Measurements from ENCODE around the gene HSBP1.

Gene HSBP1

DNA sequence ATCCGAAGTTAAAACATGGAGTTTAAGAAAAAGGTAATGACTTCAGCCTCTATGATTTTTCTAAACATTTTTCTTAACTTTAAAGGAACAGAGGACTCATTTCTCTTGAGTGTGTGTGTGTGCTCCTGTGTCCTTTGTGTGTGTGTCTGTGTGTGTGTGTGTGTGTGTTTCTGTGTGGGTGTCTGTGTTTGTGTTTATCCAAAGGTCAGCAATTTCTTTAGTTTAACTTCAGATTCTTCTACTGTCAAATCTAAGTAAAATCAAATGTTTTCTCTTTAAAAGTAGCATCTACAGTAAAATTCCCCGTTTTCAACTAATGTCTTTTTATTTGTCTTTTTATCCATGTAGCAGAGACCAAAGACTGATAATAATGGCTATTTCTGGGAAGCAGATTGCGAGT, 31.8 kb downstream of the HSBP1 start:
- H3K27ac ChIP-seq, result no peak overlapping the region
- TF ChIP-seq, protein P1, sequence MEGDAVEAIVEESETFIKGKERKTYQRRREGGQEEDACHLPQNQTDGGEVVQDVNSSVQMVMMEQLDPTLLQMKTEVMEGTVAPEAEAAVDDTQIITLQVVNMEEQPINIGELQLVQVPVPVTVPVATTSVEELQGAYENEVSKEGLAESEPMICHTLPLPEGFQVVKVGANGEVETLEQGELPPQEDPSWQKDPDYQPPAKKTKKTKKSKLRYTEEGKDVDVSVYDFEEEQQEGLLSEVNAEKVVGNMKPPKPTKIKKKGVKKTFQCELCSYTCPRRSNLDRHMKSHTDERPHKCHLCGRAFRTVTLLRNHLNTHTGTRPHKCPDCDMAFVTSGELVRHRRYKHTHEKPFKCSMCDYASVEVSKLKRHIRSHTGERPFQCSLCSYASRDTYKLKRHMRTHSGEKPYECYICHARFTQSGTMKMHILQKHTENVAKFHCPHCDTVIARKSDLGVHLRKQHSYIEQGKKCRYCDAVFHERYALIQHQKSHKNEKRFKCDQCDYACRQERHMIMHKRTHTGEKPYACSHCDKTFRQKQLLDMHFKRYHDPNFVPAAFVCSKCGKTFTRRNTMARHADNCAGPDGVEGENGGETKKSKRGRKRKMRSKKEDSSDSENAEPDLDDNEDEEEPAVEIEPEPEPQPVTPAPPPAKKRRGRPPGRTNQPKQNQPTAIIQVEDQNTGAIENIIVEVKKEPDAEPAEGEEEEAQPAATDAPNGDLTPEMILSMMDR (conservative IDR thresholded peaks at IDR 0.05), result no peak

DNA sequence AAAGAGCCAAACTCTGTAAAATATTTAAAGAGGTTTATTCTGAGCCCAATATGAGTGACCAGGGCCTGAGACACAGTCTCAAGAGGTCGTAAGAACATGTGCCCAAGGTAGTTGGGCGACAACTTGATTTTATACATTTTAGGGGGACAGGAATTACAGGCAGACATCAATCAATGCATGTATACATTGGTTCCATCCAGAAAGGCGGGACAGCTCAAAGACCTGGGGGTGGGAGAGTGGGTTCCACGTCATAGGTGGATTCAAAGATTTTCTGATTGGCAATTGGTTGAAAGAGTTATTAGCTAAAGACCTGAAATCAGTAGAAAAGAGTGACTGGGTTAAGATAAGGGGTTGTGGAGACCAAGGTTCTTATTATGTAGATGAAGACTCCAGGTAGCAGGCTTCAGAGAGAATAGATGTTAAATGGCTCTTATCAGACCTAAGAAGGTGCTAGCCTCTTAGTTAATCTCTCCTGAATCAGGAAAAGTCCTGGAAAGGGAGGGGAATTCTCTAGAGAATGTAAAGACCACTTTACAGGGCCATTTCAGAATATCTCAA, 32.4 kb downstream of the HSBP1 start:
- TF ChIP-seq, protein P1 (conservative IDR thresholded peaks at IDR 0.05), result no peak
- H3K27ac ChIP-seq, result no peak overlapping the region

DNA sequence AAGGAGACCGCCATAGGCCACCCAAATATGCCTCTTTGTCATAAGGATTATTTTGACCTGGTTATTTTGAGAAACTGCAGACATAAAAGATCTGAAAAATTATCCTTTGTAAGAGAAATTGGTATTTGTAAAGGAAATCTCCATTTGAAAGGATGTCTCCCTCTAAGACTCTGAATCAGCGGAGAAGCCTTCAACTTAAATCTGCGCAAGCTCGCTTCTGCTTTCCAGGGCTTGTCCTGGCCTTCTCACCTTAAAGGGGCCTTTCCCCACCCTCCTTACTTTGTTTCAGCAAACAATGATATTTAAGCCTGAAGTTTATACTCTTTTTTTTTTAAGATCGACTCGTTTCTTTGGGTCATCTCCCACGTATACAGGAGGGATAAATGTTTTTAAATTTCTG, 34.5 kb downstream of the HSBP1 start:
- TF ChIP-seq, protein P1 (conservative IDR thresholded peaks at IDR 0.05), result no peak

DNA sequence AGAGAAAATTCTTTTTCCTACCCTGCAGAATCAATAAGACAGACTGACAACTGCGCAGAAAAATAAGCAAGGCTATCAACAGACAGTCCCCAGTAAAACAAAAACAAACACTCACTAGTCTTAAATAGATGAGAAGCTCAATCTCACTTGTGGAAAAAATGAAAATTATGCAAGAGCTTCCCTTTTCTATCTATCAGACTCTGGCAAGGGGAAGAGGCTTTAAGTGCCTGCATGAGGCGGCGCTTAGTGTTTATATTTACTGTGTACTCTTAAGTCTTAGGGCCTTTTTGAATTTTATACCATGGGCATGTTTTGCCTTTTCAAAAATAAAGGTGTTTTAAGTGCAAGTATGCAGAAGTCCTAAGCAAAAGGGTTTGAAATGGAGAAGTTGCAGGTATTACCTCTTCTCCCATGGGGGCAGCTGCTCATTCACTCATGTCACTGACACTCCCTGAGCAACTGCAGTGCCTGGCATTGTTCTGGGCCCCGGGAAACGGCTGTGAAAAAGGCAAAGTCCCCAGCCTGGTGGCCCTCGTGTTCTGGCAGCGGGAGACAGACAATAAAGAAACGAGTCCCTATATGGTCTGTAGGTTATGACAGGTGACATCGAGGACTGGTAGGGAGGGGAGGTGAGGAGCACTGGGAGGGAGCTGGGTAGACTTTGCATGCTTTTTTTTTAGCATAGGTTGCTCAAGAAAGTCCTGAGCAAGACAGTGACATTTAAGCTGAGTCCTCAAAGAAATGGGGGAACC, 35.2 kb downstream of the HSBP1 start:
- TF ChIP-seq, protein P1 (conservative IDR thresholded peaks at IDR 0.05), result no peak
- no peak overlapping the region for H3K27ac ChIP-seq

More for the DNA sequence above, 34.5 kb downstream of the HSBP1 start:
- no peak overlapping the region for H3K27ac ChIP-seq

DNA sequence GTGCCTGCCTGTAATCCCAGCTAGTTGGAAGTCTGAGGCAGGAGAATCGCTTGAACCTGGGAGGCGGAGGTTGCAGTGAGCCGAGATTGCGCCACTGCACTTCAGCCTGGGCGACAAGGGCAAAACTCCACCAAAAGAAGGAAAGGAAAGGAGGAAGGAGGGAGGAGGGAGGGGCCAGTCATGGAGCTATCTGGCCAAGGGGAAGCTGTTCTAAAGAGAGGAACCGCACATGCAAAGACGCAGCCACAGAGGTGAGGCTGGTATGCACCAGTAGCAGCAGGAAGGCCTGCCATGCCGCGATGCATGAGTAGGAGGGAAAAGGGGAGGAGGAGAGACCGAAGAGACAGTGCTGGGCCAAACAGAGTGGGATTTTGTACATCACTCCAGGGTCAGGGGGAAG, 35.9 kb downstream of the HSBP1 start:
- TF ChIP-seq, protein P1 (conservative IDR thresholded peaks at IDR 0.05), result no peak
- H3K27ac ChIP-seq, result no peak overlapping the region

DNA sequence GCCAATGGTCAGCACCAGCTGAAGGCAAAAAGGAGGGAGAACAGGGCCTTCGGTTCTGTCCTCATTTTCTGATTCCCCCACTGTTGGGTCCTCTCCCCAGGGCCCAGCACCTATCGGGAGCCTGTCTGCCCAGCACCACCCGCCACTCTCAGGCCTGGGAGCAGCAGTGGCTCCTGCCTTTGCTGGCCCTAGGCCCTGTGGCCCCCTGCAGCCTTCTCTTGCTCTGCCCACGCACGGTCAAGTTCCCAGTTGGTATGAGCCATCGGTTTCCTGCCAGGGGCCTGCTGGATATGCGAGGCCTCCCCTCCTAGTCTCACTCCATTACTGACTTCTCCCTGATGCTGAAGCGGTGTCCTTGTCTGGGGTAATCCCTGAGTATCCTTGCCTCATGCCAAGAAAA, 37.5 kb downstream of the HSBP1 start:
- H3K27ac ChIP-seq, result no peak overlapping the region
- TF ChIP-seq, protein P1 (conservative IDR thresholded peaks at IDR 0.05), result no peak

DNA sequence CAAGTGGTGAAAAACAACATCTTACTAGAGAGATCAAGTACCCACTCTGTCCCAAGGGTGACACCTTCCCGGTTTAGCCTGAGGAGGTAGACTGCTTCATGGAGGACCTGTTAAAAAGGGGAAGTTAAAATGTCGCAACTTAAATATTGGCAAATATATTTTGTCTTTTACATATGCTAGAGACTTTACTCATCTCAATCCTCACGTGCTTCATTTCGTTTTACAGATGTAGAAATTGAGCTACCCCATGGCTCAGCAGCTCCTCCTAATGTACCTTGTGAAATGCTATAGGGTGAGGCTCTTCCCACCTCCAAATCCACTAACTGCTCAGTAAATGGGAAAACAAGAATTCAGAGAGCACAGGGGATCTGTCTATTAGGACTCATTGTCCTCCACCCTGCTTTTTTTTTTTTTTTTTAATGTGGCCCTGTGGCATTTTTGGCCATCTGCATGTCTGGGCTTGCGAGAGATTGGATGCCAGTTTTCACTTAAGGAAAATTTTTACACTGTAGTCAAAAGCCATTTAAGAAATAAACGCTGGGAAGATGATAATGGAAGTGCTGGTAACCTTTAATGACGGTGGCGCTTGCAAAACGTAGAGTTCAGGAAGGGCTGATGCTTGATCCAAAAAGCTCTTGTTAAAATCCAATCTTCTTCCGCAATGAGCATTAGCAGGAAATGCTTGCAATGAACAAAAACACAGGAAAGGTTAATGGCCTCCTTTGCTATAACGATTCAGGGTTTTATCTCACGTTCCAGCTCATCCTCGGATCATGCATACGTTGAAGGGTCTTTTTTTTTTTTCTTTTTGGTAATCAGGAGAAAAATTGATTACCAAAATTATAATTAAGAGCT, 39.8 kb downstream of the HSBP1 start:
- TF ChIP-seq, protein P1 (conservative IDR thresholded peaks at IDR 0.05), result no peak
- H3K27ac ChIP-seq, result no peak overlapping the region
